Muscle of leg (tissue), 11 donors: Measurements from ENCODE around the gene SH3RF3. TPM values are rescaled to one million over a fixed set of nuclear protein-coding genes. Genes with fewer than 3 reads are reported as not detected.
A peak's percentile ranks its signal among the peaks of the same experiment; 100 is the strongest.

Experiments used
- DNase-seq: peaks from one replicate; pipeline ENCODE4 v3.0.0; 2013
- H3K27ac ChIP-seq: one replicate; pipeline ENCODE4 v1.5.1; 2013; ENCODE audit warnings: mild to moderate bottlenecking, low read length, control low read depth
- H3K27me3 ChIP-seq: one replicate; pipeline ENCODE4 v1.6.1; 2013; ENCODE audit warnings: low read length; ENCODE audit not compliant: control insufficient read depth, insufficient read depth
- H3K36me3 ChIP-seq: one replicate; pipeline ENCODE4 v1.6.1; 2013; ENCODE audit warnings: low read length; ENCODE audit not compliant: control insufficient read depth, insufficient read depth
- H3K4me1 ChIP-seq: one replicate; pipeline ENCODE4 v1.6.1; 2013; ENCODE audit warnings: low read length; ENCODE audit not compliant: control insufficient read depth, insufficient read depth
- H3K4me3 ChIP-seq: one replicate; pipeline ENCODE4 v1.5.1; 2013; ENCODE audit warnings: low read length, control low read depth
- H3K9me3 ChIP-seq: replicated peaks from 2 replicates; pipeline ENCODE4 v1.6.1; 2013; ENCODE audit warnings: low read depth, low read length; ENCODE audit not compliant: control insufficient read depth
- WGBS: methylation state at CpG from one replicate; pipeline ENCODE4 v1.1.5; 2013; ENCODE audit warnings: missing lambda C conversion rate; ENCODE audit not compliant: insufficient coverage; 5-methylcytosine and 5-hydroxymethylcytosine counted together
- polyA plus RNA-seq, 8 donors: library from polyadenylated mRNA; unstranded; fragments of 120-200 nt; gene quantifications; one replicate each; pipeline versions ENCODE4 v1.2.1 to v1.2.3, GENCODE V29; 2013; ENCODE audit warnings: inconsistent platforms in 1 of 8, low replicate concordance in 1 of 8; ENCODE audit not compliant: insufficient read length in 8 of 8, insufficient read depth in 1 of 8
- total RNA-seq: library from RNA; stranded (reverse); fragments of 120-200 nt; gene quantifications from one replicate; pipeline ENCODE4 v1.2.4, GENCODE V29; 2013

SH3RF3 gene
- total and polyA plus RNA-seq, 9 donors: 2.7 to 6.8 (median 4.7) TPM

DNA sequence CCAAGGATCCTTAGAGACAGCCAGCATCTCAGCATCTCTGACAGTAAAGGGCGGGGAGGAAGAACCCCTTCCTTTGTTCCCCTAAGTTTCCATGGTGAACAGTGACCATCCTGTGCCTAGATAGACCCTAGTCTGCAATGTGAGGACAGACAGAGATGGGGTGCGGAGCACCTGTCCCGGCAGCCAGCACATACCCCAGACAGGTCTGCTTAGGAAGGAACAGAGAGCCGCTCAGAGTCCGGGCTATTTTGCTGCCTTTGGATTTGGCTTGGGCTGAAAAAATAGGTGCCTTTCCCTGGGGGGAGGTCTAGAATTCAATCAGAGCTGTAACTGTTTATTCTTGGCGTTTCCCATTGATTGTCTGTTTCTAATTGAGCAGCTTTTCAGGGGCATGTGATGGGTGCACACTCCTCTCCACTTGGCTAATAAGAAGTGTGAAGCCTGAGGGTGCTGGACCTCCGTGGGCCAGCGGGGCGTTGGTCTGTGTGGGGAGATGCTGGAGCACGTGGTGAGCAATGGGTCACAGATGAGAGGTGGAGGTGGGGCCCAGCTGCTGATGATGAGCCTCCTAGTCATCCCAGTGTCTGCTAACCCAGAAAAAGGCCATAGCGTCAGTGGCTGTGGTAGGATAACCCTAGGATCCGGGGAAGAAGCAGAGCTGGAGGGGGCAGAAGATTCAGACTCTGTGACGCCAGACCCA is 247.9 kb downstream of the SH3RF3 start:
- no peaks in the 10 kb centered on the region for H3K36me3 ChIP-seq
- no peak for DNase-seq
- 89% methylated on average over 12 of the region's 13 CpGs for WGBS

DNA sequence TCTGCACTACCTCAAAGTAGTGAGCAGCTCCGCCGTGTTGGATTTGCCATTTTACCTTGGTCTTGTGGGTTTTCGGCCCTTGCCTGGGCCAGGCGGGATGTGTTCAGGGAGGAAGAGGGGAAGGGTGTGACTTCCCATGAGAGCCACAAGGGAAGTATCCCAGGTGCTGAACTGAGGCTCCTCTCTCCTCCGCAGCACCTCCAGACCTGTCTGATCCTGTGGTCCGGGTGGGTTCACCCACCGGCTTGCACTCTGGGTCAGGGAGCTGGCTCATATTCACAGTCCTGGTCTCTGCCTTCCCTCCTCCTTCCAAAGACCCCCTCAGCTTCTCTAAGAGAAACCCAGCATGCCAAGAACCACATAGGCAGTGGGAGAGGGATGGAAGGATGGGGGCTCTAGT is 249.0 kb downstream of the SH3RF3 start:
- H3K27me3 ChIP-seq: peaks cover 3% of the 10 kb centered on the region
- no peaks in the 10 kb centered on the region for H3K9me3 ChIP-seq
- H3K4me3 ChIP-seq: no peak overlapping the region
- H3K27ac ChIP-seq: no peak overlapping the region
- H3K4me1 ChIP-seq: peaks cover 43% of the 10 kb centered on the region
- no peak for DNase-seq
- H3K36me3 ChIP-seq: no peaks in the 10 kb centered on the region
- WGBS: 76% methylated on average over 6 of the region's 7 CpGs

More for the DNA sequence above, 247.9 kb downstream of the SH3RF3 start:
- Histone ChIP-seq H3K27ac (no peak overlapping the region), H3K4me1 (peaks cover 33% of the 10 kb centered on the region), H3K9me3 (no peaks in the 10 kb centered on the region), H3K27me3 (peaks cover 3% of the 10 kb centered on the region), H3K4me3 (no peak overlapping the region)

DNA sequence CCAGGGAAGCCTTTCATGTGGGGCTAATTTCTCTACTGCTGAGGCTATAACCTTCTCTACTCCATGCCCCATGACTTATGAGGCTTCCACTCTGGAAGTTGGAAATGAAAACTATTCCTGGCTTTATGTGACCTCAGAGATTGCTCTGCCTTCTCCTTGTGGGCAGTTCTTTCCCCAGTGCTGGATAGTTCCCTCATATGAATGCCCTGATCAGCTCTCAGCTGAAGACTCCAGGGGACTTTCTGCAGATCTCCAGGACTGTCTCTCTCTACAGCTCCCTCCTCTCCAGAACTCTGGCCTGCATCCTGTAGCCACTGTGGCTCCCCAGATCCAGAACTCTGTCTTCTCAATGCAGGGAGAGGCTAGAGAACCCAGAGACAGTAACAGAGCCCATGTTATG is 249.7 kb downstream of the SH3RF3 start:
- no peaks in the 10 kb centered on the region for H3K9me3 ChIP-seq
- no peak overlapping the region for H3K4me3 ChIP-seq
- H3K36me3 ChIP-seq: no peaks in the 10 kb centered on the region
- peaks cover 50% of the 10 kb centered on the region for H3K4me1 ChIP-seq
- DNase-seq: no peak
- no peak overlapping the region for H3K27ac ChIP-seq
- H3K27me3 ChIP-seq: peaks cover 3% of the 10 kb centered on the region

DNA sequence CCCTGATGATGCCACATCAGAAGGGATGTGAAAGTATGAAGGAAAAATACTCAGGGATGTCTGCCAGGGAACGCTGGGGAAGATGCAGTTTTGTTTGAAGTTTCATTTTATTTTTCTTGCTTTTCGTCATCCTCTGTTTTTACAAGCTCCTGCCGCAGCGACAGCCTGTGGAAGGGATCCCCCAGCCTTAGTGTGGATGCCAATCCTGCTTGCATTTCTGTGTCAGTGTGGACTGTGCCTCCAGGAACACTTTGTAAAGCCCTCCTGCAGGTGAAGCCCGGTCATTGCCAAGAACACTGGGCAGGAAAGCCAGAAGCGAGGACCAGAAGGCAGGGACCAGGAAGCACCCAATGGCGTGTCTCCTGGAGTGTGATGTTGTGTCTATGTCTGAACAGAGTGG is 250.5 kb downstream of the SH3RF3 start:
- H3K36me3 ChIP-seq: no peaks in the 10 kb centered on the region
- H3K27me3 ChIP-seq: peaks cover 3% of the 10 kb centered on the region
- 65% methylated on average over 6 of the region's 7 CpGs for WGBS
- no peak overlapping the region for H3K4me3 ChIP-seq
- DNase-seq: no peak
- H3K27ac ChIP-seq: no peak overlapping the region
- peaks cover 54% of the 10 kb centered on the region for H3K4me1 ChIP-seq
- no peaks in the 10 kb centered on the region for H3K9me3 ChIP-seq

DNA sequence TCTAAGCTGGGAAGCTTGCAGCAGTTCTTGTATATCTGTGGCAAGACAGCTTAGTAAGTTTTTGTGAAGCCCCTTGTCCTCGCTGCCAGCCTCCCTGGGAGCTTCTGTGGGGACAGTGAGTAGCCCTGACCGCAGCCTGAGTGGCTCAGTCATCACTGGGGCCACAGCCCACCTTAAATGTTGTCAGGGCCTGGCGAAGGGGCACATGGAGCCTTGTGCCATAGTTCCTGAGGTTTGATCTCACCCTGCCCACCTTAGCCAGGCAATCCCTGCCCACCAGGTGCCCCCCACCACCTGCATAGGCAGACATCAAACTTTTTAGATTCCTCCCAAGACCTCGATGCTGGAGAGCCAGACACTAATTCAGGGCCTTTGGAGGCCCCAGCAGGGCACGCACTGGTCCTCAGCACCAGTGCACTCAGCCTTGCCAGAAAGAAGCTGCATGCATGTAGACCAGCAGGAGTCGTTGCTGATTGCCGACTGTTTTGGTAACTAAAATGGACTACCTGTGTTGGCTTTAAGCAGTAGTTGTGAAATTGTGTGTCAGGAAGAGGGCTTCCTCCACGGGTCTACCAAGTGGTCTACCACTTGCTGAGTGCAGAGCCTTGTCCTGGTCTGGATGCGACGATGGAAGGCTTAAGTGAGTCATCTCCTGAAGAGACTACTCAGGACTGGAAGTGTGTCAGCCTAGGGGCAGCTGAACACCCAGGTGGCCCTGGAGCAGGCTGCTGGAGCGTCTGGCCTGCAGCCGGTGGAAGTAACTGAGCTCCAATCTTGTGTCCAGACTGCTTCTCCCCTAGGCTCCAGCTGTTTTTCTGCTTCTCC is 251.7 kb downstream of the SH3RF3 start:
- no peaks in the 10 kb centered on the region for H3K9me3 ChIP-seq
- peak; percentile 71 for DNase-seq
- WGBS: 68% methylated on average over 12 of the region's 12 CpGs
- peaks cover 45% of the 10 kb centered on the region for H3K4me1 ChIP-seq
- H3K27me3 ChIP-seq: peaks cover 3% of the 10 kb centered on the region
- no peak overlapping the region for H3K27ac ChIP-seq
- no peaks in the 10 kb centered on the region for H3K36me3 ChIP-seq
- no peak overlapping the region for H3K4me3 ChIP-seq

DNA sequence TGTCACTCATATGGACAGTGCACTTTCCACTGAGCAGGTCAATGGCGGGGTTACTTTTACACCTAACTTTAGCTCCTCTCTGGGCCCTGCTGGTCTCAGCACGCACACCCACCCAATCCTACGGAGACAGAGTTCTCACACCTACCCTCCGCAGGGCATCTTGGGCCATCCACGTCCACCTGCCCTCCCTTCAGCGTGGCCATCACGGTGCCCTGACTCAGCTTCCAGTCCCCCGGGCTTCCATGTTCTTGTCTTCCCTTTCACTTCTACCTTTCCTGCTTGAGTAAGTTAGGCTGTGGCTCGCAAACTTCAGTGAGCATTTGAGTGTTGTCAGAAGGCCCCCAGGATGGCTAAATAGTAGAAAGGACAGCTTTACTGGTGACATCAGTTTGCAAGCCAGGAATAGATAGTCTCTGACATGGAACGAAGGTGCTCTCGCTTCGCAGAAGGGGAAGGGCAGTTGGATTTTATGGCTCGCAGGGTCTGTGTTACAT is 252.4 kb downstream of the SH3RF3 start:
- H3K9me3 ChIP-seq: no peaks in the 10 kb centered on the region
- H3K4me1 ChIP-seq: peaks cover 48% of the 10 kb centered on the region
- no peak overlapping the region for H3K4me3 ChIP-seq
- H3K27ac ChIP-seq: no peak overlapping the region
- peaks cover 3% of the 10 kb centered on the region for H3K27me3 ChIP-seq
- WGBS: 93% methylated on average over 11 of the region's 13 CpGs
- no peaks in the 10 kb centered on the region for H3K36me3 ChIP-seq
- DNase-seq: no peak

DNA sequence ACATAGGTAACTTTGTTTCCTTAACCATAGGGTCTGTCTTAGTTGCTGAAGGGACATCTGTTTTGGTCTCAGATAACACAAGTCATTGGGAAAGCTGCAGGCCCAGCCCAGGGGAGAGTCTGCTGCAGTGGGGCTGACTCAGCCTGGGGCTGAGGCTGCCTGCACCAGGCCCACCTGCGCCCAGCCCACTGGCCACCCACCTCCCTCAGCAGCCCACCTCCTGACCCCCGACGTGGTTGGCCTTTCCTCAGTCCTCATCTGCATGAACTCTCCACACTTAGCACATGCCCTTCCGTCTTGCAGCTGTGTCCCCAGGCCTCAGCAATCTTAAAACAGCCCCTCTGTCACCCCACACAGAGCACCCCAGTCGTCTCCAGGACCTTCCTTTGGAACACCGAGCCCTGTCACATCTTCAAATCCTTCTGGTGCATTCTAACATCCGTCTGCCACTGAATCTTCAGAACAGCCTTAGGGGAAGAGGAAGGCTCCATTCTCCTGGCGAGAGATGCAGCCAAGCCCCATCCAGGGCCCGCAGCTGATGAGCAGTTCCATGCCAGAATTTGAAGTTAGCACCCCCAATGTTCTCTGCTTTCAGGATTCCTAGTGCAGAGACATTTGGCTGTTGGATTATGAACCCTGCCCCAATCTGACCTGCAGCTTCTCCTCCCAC is 253.4 kb downstream of the SH3RF3 start:
- no peak overlapping the region for H3K4me3 ChIP-seq

DNA sequence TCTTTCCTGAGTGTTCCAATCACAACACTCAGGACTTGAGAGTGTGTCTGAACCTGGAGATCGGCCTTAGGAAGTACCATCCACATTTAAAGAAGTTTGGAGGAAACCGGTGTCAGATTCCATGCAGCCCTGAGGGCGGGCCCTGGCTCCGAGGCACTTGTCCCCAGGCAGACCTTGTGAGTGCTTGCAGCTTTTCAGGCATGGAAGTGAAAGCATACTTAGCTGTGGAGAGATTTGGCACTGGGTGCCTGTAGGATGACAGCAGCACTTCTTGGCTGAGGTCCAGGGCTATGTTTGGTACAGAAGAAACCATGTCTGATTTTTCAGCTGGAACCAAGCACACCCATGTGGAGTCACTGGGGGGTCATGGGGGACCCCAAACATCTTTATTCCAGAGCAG is 253.9 kb downstream of the SH3RF3 start:
- Histone ChIP-seq H3K36me3 (no peaks in the 10 kb centered on the region), H3K27ac (no peak overlapping the region), H3K4me3 (no peak overlapping the region), H3K9me3 (no peaks in the 10 kb centered on the region), H3K27me3 (no peaks in the 10 kb centered on the region), H3K4me1 (peaks cover 48% of the 10 kb centered on the region)
- 15% methylated on average over 4 of the region's 4 CpGs for WGBS
- DNase-seq: peak; percentile 87

More for the DNA sequence above, 253.4 kb downstream of the SH3RF3 start:
- Histone ChIP-seq H3K27ac (no peak overlapping the region), H3K4me1 (peaks cover 48% of the 10 kb centered on the region), H3K9me3 (no peaks in the 10 kb centered on the region), H3K36me3 (no peaks in the 10 kb centered on the region), H3K27me3 (peaks cover 3% of the 10 kb centered on the region)
- WGBS: 61% methylated on average over 4 of the region's 9 CpGs
- DNase-seq: peak; percentile 48

DNA sequence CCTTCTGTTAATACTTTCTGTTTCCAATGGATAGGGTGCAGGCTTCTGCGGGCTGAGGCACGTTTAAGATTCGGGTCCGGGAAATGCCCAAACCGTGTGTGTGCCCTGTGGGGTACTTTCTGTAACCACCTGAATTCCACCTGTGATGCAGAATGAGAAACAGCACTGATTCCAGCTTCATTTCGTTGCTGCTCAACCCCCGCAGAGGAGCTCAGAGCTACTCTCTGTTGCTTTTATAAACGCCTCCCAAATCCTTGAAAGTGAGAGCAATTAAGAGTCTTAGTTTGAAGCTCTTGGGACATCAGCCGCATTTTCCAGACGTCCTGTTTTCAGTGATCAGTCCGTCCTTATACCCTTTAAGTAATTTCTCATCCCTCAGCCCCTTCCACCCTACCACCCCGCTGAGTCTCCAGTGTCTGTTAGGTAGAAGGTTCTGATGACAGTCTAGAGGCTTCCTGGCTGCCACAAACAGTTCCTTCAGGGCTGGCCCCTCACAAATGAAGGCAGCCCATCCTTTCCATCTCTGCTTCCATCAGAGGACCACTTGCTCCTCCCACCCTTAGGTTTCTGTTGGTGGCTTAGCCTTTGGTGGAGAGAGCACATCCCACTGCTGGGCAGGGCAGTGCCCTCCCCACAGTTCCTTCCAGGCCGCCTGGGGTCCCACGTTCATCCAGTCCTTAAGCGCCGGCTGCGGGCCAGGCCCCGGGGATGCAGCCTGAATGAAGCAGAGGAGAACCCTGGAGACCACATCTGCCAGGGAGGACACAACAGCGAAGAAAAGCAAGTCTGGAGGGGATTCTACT is 254.7 kb downstream of the SH3RF3 start:
- 76% methylated on average over 15 of the region's 19 CpGs for WGBS
- H3K4me1 ChIP-seq: peaks cover 48% of the 10 kb centered on the region
- no peak overlapping the region for H3K27ac ChIP-seq
- H3K27me3 ChIP-seq: no peaks in the 10 kb centered on the region
- H3K4me3 ChIP-seq: no peak overlapping the region
- no peaks in the 10 kb centered on the region for H3K36me3 ChIP-seq
- no peak for DNase-seq
- no peaks in the 10 kb centered on the region for H3K9me3 ChIP-seq
